Measurements from ENCODE around the gene DLL4. TPM values are rescaled to one million over a fixed set of nuclear protein-coding genes. Genes with fewer than 3 reads are reported as not detected.

Gene DLL4
- total RNA-seq, 1 experiment from 2014 or later = 0.10 TPM

DNA sequence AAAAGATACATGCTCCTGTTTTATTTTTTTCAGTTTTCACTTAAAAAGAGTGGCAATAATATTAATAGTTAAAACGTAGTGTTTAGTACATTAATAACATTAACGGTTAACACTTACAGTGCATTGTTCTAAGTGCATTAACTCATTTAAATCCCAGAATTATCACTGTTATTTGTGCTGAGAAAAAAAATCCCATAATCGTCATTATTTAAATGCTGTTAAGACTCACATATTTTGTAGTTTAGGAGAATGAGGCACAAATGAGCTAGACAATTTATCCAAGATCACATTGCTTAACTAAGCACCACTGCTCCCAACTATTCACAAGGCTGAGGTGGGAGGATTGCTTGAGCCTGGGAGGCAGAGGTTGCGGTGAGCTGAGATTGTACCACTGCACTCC, 59.0 kb downstream of the DLL4 start:
- DNase-seq (ENCODE audit: low read depth) = no peak

Other genes starting within 250 kb of the DLL4 start
- 7.7 and 10.5 TPM in 2 replicates for gene RAD51, start 234.2 kb upstream of the DLL4 start, total RNA-seq (2014; rRNA removed; shearing (Covaris generic))
- gene RMDN3, start 174.1 kb upstream of the DLL4 start, total RNA-seq (2014; rRNA removed; shearing (Covaris generic)) = 13.5 and 19.2 TPM in 2 replicates
- gene GCHFR, start 165.3 kb upstream of the DLL4 start, total RNA-seq (2014; rRNA removed; shearing (Covaris generic)) = 42.0 and 45.9 TPM in 2 replicates
- gene C15orf62, start 159.4 kb upstream of the DLL4 start, total RNA-seq (2014; rRNA removed; shearing (Covaris generic)) = 0.05 and 0.49 TPM in 2 replicates
- gene ZFYVE19, start 122.3 kb upstream of the DLL4 start, total RNA-seq (2014; rRNA removed; shearing (Covaris generic)) = 45.9 and 60.7 TPM in 2 replicates
- 26.1 and 31.5 TPM in 2 replicates for gene DNAJC17, start 121.9 kb upstream of the DLL4 start, total RNA-seq (2014; rRNA removed; shearing (Covaris generic))
- gene PPP1R14D, start 100.6 kb upstream of the DLL4 start, total RNA-seq (2014; rRNA removed; shearing (Covaris generic)) = not detected in 2 replicates
- gene SPINT1, start 85.3 kb upstream of the DLL4 start, total RNA-seq (2014; rRNA removed; shearing (Covaris generic)) = 8.3 and 15.5 TPM in 2 replicates
- 0.12 TPM in 1 of 2 replicates, not detected in the other for gene RHOV, start 55.1 kb upstream of the DLL4 start, total RNA-seq (2014; rRNA removed; shearing (Covaris generic))
- 17.6 and 29.9 TPM in 2 replicates for gene VPS18, start 34.9 kb upstream of the DLL4 start, total RNA-seq (2014; rRNA removed; shearing (Covaris generic))
- gene CHAC1, start 24.1 kb downstream of the DLL4 start, total RNA-seq (2014; rRNA removed; shearing (Covaris generic)) = 2.6 and 7.4 TPM in 2 replicates
- gene INO80, start 186.9 kb downstream of the DLL4 start, total RNA-seq (2014; rRNA removed; shearing (Covaris generic)) = 9.0 and 18.9 TPM in 2 replicates